ENCODE measurements around the gene HOXA6.

The HOXA6 gene

GRCh38 chr7:27153526-27153925 lies 6.0 kb upstream of the HOXA6 start:
- H3K4me1 ChIP-seq (ENCODE audit: control insufficient read depth, insufficient read depth, low read length): peaks cover 46% of the 10 kb centered on the region
- H3K36me3 ChIP-seq (ENCODE audit: control insufficient read depth, insufficient read depth, low read length): no peaks in the 10 kb centered on the region
- no peak overlapping the region for H3K4me3 ChIP-seq (ENCODE audit: low read length)
- no peak overlapping the region for H3K9ac ChIP-seq (ENCODE audit: low read length)
- peaks cover 91% of the 10 kb centered on the region for H3K27me3 ChIP-seq (ENCODE audit: control insufficient read depth, insufficient read depth, low read length)
- H3K9me3 ChIP-seq (ENCODE audit: control insufficient read depth, low read length): no peaks in the 10 kb centered on the region

- peaks cover 51% of the 10 kb centered on the region for H3K4me1 ChIP-seq (ENCODE audit: control insufficient read depth, insufficient read depth, low read length)
- H3K9me3 ChIP-seq (ENCODE audit: control insufficient read depth, low read length): no peaks in the 10 kb centered on the region
- no peak overlapping the region for H3K9ac ChIP-seq (ENCODE audit: low read length)
- no peak overlapping the region for H3K4me3 ChIP-seq (ENCODE audit: low read length)
- H3K27me3 ChIP-seq (ENCODE audit: control insufficient read depth, insufficient read depth, low read length): peaks cover 91% of the 10 kb centered on the region
- H3K36me3 ChIP-seq (ENCODE audit: control insufficient read depth, insufficient read depth, low read length): no peaks in the 10 kb centered on the region
Observed at GRCh38 chr7:27152816-27153442, 5.4 kb upstream of the HOXA6 start.

- Histone ChIP-seq H3K27me3 (ENCODE audit: control insufficient read depth, insufficient read depth, low read length) (peaks cover 90% of the 10 kb centered on the region), H3K9me3 (ENCODE audit: control insufficient read depth, low read length) (no peaks in the 10 kb centered on the region), H3K36me3 (ENCODE audit: control insufficient read depth, insufficient read depth, low read length) (no peaks in the 10 kb centered on the region), H3K4me1 (ENCODE audit: control insufficient read depth, insufficient read depth, low read length) (peaks cover 51% of the 10 kb centered on the region), H3K4me3 (ENCODE audit: low read length) (no peak within 1 kb of the TSS), H3K9ac (ENCODE audit: low read length) (no peak within 1 kb of the TSS)
Observed at GRCh38 chr7:27151931-27152815, 4.6 kb upstream of the HOXA6 start, which contains the start of gene HOXA3. TSS of gene HOXA3 (minus strand) at chr7:27152583. CDS start at chr7:27110640, 41,943 bp downstream.

GRCh38 chr7:27151341-27151930 lies 3.9 kb upstream of the HOXA6 start:
- Histone ChIP-seq H3K27me3 (ENCODE audit: control insufficient read depth, insufficient read depth, low read length) (peaks cover 90% of the 10 kb centered on the region), H3K36me3 (ENCODE audit: control insufficient read depth, insufficient read depth, low read length) (no peaks in the 10 kb centered on the region), H3K4me1 (ENCODE audit: control insufficient read depth, insufficient read depth, low read length) (peaks cover 51% of the 10 kb centered on the region), H3K4me3 (ENCODE audit: low read length) (peak overlapping the region; percentile 44), H3K9ac (ENCODE audit: low read length) (no peak overlapping the region), H3K9me3 (ENCODE audit: control insufficient read depth, low read length) (no peaks in the 10 kb centered on the region)

DNA sequence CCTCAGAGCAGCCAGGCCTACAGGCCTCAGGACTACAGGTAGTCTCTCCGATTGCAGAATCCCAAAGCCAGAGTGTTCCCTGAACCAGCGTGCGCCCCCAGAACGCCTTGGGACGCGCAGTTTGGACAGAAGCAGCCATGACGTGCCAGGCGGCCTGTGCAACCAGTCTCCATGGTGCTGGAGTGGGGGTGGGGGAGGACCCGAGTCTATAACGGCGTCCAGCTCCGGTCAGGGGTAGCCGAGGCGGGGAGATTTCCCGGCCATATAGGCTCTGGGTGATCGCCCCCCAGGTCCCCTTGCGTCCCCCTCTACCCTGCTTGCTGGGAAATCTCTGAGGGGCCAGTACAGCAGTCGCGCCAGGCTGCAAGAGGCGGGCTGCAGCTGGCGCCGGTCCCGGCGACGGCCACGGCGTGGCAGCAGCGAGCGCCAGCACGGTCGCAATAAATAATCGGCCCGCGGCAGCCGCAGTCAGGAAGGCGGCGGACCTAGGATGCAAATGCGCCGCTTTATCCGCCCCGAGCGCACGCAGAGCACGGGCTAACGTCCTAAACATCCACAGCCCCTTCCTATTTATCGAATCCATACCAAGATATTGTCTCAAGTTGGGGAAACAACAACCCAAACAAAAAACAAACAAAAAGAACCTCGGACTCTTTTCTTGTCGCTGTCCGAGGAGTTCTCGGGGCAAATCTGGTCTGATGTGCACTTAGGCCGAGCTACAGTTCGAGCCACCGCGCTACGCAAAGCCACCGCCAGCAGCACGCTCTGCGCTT lies 3.2 kb upstream of the HOXA6 start:
- Histone ChIP-seq H3K27me3 (ENCODE audit: control insufficient read depth, insufficient read depth, low read length) (peaks cover 90% of the 10 kb centered on the region), H3K36me3 (ENCODE audit: control insufficient read depth, insufficient read depth, low read length) (no peaks in the 10 kb centered on the region), H3K9ac (ENCODE audit: low read length) (no peak overlapping the region), H3K9me3 (ENCODE audit: control insufficient read depth, low read length) (no peaks in the 10 kb centered on the region), H3K4me3 (ENCODE audit: low read length) (peak overlapping the region; percentile 44), H3K4me1 (ENCODE audit: control insufficient read depth, insufficient read depth, low read length) (peaks cover 45% of the 10 kb centered on the region)

GRCh38 chr7:27149842-27150567 lies 2.4 kb upstream of the HOXA6 start:
- H3K36me3 ChIP-seq (ENCODE audit: control insufficient read depth, insufficient read depth, low read length): no peaks in the 10 kb centered on the region
- no peaks in the 10 kb centered on the region for H3K9me3 ChIP-seq (ENCODE audit: control insufficient read depth, low read length)
- peak overlapping the region; percentile 44 for H3K4me3 ChIP-seq (ENCODE audit: low read length)
- no peak overlapping the region for H3K9ac ChIP-seq (ENCODE audit: low read length)
- peaks cover 90% of the 10 kb centered on the region for H3K27me3 ChIP-seq (ENCODE audit: control insufficient read depth, insufficient read depth, low read length)
- peaks cover 40% of the 10 kb centered on the region for H3K4me1 ChIP-seq (ENCODE audit: control insufficient read depth, insufficient read depth, low read length)

- peaks cover 90% of the 10 kb centered on the region for H3K27me3 ChIP-seq (ENCODE audit: control insufficient read depth, insufficient read depth, low read length)
- H3K4me1 ChIP-seq (ENCODE audit: control insufficient read depth, insufficient read depth, low read length): peaks cover 42% of the 10 kb centered on the region
- no peak overlapping the region for H3K9ac ChIP-seq (ENCODE audit: low read length)
- no peak overlapping the region for H3K4me3 ChIP-seq (ENCODE audit: low read length)
- H3K36me3 ChIP-seq (ENCODE audit: control insufficient read depth, insufficient read depth, low read length): no peaks in the 10 kb centered on the region
- H3K9me3 ChIP-seq (ENCODE audit: control insufficient read depth, low read length): no peaks in the 10 kb centered on the region
Observed at GRCh38 chr7:27148756-27149641, 1.4 kb upstream of the HOXA6 start.

DNA sequence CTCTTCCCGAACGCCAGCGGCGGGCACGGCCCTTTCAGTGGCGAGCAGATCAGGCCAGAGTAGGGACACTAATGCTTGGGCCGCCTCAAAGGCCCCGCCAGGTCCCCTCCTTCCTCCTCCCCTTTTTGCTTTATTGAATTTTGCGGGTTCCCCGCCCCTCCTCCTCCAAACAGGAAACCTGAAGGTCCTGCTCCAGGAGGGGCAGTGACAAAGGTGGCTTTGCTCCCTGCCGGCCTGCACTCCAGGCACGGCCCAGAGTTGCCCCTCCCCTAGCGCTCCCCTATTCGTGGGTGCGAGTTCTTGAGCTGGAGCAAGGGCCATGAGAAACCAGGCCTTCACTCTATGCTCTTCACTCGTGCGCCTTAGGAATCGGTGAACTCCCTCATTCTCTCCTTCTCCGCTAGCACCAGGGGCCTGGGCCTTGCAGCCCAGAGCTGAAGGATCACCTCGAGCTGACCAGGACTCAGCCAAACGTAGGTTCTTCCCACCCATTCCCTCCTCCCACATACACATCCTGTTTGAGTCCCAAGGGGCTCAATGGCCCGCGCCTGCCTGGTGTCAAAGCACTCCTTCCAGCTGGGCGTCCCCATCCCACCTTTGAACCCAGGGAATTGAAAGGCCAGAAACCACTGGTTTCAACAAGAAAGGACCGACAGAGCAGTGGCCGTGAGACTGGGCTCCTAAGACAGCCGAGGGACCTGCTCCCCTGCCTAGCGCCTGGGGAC lies 619 bp upstream of the HOXA6 start:
- Histone ChIP-seq H3K4me3 (ENCODE audit: low read length) (no peak overlapping the region), H3K27me3 (ENCODE audit: control insufficient read depth, insufficient read depth, low read length) (peaks cover 84% of the 10 kb centered on the region)

GRCh38 chr7:27146491-27147198 lies 929 bp downstream of the HOXA6 start:
- H3K4me1 ChIP-seq (ENCODE audit: control insufficient read depth, insufficient read depth, low read length): peaks cover 32% of the 10 kb centered on the region
- no peak overlapping the region for H3K9ac ChIP-seq (ENCODE audit: low read length)
- no peaks in the 10 kb centered on the region for H3K9me3 ChIP-seq (ENCODE audit: control insufficient read depth, low read length)
- H3K36me3 ChIP-seq (ENCODE audit: control insufficient read depth, insufficient read depth, low read length): no peaks in the 10 kb centered on the region
- no peak overlapping the region for H3K4me3 ChIP-seq (ENCODE audit: low read length)
- peaks cover 74% of the 10 kb centered on the region for H3K27me3 ChIP-seq (ENCODE audit: control insufficient read depth, insufficient read depth, low read length)

More for the DNA sequence above, 619 bp upstream of the HOXA6 start:
- Histone ChIP-seq H3K9me3 (ENCODE audit: control insufficient read depth, low read length) (no peaks in the 10 kb centered on the region), H3K4me1 (ENCODE audit: control insufficient read depth, insufficient read depth, low read length) (peaks cover 42% of the 10 kb centered on the region), H3K9ac (ENCODE audit: low read length) (no peak overlapping the region), H3K36me3 (ENCODE audit: control insufficient read depth, insufficient read depth, low read length) (no peaks in the 10 kb centered on the region)

DNA sequence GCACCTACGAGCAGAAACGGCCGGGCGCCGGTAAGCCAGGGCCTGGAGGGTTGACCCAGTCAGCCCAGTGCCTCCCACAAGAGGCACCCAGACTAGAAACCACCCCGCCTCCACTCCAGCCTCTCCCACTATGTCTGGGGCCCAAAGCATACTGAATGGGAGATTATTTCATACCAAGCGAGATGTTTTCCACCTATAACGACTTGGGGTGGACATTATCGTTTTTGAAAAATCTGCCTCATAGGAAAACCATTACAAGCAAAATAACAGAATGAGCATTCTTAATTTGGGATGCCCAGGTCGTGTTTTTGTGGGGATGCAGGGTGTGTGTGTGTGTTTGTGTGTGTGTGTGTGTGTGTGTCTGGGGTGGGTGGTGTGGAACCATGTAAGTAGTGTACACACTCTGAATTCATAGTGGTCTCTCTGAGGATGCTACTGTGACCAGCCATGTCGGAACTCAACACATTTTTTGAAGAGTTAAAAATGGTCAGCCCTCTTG lies 1.6 kb downstream of the HOXA6 start:
- Histone ChIP-seq H3K4me1 (ENCODE audit: control insufficient read depth, insufficient read depth, low read length) (peaks cover 26% of the 10 kb centered on the region), H3K27me3 (ENCODE audit: control insufficient read depth, insufficient read depth, low read length) (peaks cover 67% of the 10 kb centered on the region), H3K4me3 (ENCODE audit: low read length) (no peak overlapping the region), H3K36me3 (ENCODE audit: control insufficient read depth, insufficient read depth, low read length) (no peaks in the 10 kb centered on the region), H3K9me3 (ENCODE audit: control insufficient read depth, low read length) (no peaks in the 10 kb centered on the region), H3K9ac (ENCODE audit: low read length) (no peak overlapping the region)
